Omental fat pad (tissue), 4 donors: ENCODE data around the gene SDK2. TPM values are rescaled to one million over a fixed set of nuclear protein-coding genes. Genes with fewer than 3 reads are reported as not detected.
A peak's percentile ranks its signal among the peaks of the same experiment; 100 is the strongest.

ENCODE experiments used
- ATAC-seq: fragments of 150-250 bp; one replicate; pipeline ENCODE4 v1.9.1; 2016; ENCODE audit warnings: mild to moderate bottlenecking, moderate library complexity; ENCODE audit not compliant: low FRiP score
- DNase-seq: peaks from one replicate; pipeline ENCODE4 v3.0.0-alpha.2; 2019; ENCODE audit warnings: low spot score
- total RNA-seq, 4 donors: library from RNA; depleted of rRNA; stranded (reverse); fragments of >200 nt; gene quantifications; one replicate each; pipeline ENCODE4 v1.1.0, GENCODE V29; 2016
- TF ChIP-seq, protein P1 (sequence below), 3 donors: fragments of 450-650 bp; IDR thresholded peaks; one replicate each; pipeline ENCODE4 v1.5.1; 2016 to 2017; ENCODE audit warnings: antibody characterized with exemption in 3 of 3, mild to moderate bottlenecking in 3 of 3, moderate library complexity in 2 of 3

SDK2 gene
- total RNA-seq, 4 donors from 2014 or later, result 0.46 to 1.4 (median 0.64) TPM

DNA sequence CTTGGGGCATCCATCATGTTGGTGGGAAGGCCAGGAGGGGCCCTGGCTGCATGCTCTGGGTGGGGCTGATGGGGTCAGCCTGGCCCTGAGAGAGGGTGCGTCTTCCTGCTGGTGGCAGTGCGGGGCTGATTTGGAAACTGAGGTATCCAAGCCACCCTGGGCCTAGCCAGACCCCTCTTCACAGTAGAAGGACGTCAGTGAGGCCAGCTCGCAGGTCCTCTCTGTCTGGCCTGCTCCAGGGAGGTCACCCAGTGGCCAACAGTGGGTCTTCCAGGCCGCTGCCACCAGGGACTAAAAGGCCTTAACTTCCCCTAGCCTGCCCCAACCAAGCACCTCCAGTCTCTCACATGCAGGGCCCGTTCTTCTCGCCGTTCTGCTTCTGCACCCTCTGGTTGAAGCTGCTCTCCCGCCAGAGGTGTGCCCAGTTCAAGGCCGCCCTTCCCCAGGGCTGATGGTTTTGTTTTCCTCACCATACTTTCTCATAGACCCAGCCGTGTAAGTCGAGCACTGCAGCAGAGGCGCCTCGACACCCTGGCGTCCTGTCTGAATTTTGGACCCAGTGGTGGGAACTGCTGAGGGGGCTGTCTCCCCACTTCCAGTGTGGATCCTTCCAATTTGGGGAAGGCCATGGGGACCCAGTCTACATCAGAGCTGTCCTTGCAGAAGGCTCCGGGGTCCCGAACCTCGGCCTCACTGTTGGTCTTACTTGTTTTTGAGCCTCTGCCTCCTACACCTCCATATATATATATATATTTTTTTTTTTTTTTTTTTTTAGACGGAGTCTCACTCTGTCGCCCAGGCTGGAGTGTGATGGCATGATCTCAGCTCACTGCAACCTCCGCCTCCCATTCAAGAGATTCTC is 289.6 kb downstream of the SDK2 start:
- ATAC-seq (no peak), DNase-seq (no peak)
- TF ChIP-seq, protein P1, sequence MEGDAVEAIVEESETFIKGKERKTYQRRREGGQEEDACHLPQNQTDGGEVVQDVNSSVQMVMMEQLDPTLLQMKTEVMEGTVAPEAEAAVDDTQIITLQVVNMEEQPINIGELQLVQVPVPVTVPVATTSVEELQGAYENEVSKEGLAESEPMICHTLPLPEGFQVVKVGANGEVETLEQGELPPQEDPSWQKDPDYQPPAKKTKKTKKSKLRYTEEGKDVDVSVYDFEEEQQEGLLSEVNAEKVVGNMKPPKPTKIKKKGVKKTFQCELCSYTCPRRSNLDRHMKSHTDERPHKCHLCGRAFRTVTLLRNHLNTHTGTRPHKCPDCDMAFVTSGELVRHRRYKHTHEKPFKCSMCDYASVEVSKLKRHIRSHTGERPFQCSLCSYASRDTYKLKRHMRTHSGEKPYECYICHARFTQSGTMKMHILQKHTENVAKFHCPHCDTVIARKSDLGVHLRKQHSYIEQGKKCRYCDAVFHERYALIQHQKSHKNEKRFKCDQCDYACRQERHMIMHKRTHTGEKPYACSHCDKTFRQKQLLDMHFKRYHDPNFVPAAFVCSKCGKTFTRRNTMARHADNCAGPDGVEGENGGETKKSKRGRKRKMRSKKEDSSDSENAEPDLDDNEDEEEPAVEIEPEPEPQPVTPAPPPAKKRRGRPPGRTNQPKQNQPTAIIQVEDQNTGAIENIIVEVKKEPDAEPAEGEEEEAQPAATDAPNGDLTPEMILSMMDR (IDR thresholded peaks at IDR 0.05), result no peak

DNA sequence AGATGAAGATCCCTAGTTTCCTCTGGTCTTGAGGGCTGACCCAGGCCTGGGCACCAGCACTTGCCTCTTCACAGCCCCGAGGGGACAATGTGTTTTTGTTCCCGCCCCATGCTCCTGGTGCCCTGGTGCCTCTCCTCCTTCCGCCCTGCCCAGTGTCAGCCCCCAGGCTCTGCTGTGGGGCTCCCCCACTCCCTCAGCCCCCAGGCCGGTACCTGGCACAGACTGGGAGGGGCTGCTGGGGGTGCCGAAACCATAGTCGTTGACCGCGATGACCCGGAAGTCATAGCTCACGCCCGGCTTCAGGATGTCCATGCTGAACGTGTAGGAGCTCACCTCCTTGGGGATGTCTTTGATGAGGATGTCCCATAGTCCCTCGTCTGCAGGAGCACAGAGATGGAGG is 292.0 kb downstream of the SDK2 start:
- ATAC-seq, result no peak
- DNase-seq, result no peak
- TF ChIP-seq, protein P1 (IDR thresholded peaks at IDR 0.05), result no peak

DNA sequence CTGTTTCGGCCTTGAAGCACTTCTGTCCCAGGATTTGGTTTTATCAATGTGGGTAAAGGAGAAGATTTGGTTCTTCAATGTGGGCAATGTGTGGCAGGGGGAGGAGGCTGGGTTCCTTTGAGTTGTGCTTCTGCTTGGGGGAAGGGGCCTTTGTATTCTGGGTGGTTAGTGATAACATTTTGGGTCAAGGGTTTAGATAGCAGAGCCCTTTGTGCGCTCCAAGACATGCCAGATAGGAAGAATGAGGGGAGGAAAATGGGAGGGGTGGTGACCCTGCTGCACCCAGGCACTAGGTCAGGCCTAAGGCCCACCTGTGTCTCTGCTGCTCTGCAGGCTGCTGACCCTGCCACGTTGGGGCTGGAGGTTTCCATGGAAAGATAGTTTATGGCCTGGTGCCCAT is 292.5 kb downstream of the SDK2 start:
- DNase-seq (no peak), ATAC-seq (no peak)
- TF ChIP-seq, protein P1 (IDR thresholded peaks at IDR 0.05), result no peak

DNA sequence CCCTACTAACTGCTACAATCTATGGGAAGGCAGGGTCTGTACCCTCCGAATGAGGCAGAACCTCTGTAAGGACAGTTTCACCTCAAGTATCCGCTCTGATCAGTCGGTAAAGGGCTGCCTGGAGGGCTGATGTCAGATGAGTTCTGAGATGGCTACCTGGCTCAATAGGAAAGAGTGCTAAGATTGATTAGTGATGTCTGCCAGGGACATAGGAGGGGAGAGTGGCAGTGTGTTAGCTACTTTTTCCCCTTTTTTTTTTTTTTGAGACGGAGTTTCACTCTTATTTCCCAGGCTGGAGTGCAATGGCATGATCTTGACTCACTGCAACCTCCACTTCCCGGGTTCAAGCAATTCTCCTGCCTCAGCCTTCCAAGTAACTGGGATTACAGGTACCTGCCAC is 293.4 kb downstream of the SDK2 start:
- ATAC-seq (no peak), DNase-seq (no peak)

DNA sequence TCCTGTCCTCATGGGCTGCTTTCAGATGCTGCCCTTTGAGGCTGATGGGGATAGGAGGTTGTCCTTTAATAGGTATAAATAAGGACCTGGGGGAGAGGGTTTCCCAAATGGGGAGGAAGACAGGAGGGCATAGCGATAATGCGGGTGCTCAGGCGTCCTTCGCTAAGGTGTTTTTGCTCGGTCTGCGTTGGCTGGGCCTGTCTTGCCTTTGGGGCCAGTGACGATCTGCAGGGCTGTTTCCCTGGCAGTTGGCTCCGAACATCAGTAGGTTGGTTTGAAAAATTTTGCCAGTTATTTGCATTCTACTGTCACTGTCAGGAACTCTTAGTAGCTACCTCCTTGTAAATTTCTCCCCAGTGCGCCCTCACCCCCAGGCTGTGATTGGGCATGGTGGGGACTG is 294.6 kb downstream of the SDK2 start:
- TF ChIP-seq, protein P1 (IDR thresholded peaks at IDR 0.05), result no peak
- DNase-seq (no peak), ATAC-seq (no peak)

More for the DNA sequence above, 293.4 kb downstream of the SDK2 start:
- TF ChIP-seq, protein P1 (IDR thresholded peaks at IDR 0.05), result no peak

DNA sequence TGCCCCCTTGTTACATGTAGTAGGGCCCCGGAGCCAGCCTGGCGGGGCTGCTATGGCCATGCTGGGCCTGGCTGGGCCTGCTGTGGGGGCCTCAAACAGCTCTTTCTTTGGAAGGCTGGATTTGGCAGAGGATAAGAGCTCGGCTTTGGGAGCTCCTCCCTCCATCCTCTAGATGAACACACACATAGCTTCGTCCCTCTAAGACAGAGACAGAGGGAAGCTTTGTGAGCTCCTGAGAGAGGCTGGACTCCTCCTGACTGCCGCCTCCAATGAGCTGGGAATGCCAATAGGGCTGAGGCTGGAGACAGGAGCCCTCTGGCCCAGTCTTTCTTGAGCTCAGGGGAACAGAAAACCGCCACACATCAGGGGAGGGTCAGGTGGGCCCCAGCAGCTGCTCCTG is 295.1 kb downstream of the SDK2 start:
- DNase-seq, result no peak

More for the DNA sequence above, 295.1 kb downstream of the SDK2 start:
- TF ChIP-seq, protein P1 (IDR thresholded peaks at IDR 0.05), result no peak
- ATAC-seq, result peak; percentile 44
